Muscle of leg (tissue), 11 donors: Measurements from ENCODE around the gene NTPCR. TPM values are rescaled to one million over a fixed set of nuclear protein-coding genes. Genes with fewer than 3 reads are reported as not detected.
A peak's percentile ranks its signal among the peaks of the same experiment; 100 is the strongest.

ENCODE experiments used
- DNase-seq: peaks from one replicate; pipeline ENCODE4 v3.0.0; 2013
- H3K27ac ChIP-seq: one replicate; pipeline ENCODE4 v1.5.1; 2013; ENCODE audit warnings: mild to moderate bottlenecking, low read length, control low read depth
- H3K27me3 ChIP-seq: one replicate; pipeline ENCODE4 v1.6.1; 2013; ENCODE audit warnings: low read length; ENCODE audit not compliant: control insufficient read depth, insufficient read depth
- H3K36me3 ChIP-seq: one replicate; pipeline ENCODE4 v1.6.1; 2013; ENCODE audit warnings: low read length; ENCODE audit not compliant: control insufficient read depth, insufficient read depth
- H3K4me1 ChIP-seq: one replicate; pipeline ENCODE4 v1.6.1; 2013; ENCODE audit warnings: low read length; ENCODE audit not compliant: control insufficient read depth, insufficient read depth
- H3K4me3 ChIP-seq: one replicate; pipeline ENCODE4 v1.5.1; 2013; ENCODE audit warnings: low read length, control low read depth
- H3K9me3 ChIP-seq: replicated peaks from 2 replicates; pipeline ENCODE4 v1.6.1; 2013; ENCODE audit warnings: low read depth, low read length; ENCODE audit not compliant: control insufficient read depth
- whole genome bisulfite sequencing: methylation state at CpG from one replicate; pipeline ENCODE4 v1.1.5; 2013; ENCODE audit warnings: missing lambda C conversion rate; ENCODE audit not compliant: insufficient coverage; 5-methylcytosine and 5-hydroxymethylcytosine counted together
- polyA plus RNA-seq, 8 donors: library from polyadenylated mRNA; unstranded; fragments of 120-200 nt; gene quantifications; one replicate each; pipeline versions ENCODE4 v1.2.1 to v1.2.3, GENCODE V29; 2013; ENCODE audit warnings: inconsistent platforms in 1 of 8, low replicate concordance in 1 of 8; ENCODE audit not compliant: insufficient read length in 8 of 8, insufficient read depth in 1 of 8
- total RNA-seq: library from RNA; stranded (reverse); fragments of 120-200 nt; gene quantifications from one replicate; pipeline ENCODE4 v1.2.4, GENCODE V29; 2013

Gene NTPCR
- total and polyA plus RNA-seq, 9 donors, result 28.2 to 47.0 (median 37.7) TPM

- no peaks in the 10 kb centered on the region for H3K4me1 ChIP-seq
- no peak overlapping the region for H3K4me3 ChIP-seq
- no peak overlapping the region for H3K27ac ChIP-seq
- no peaks in the 10 kb centered on the region for H3K9me3 ChIP-seq
- DNase-seq, result no peak
- no peaks in the 10 kb centered on the region for H3K27me3 ChIP-seq
- WGBS, result 63% methylated on average over 6 of the region's 8 CpGs
- no peaks in the 10 kb centered on the region for H3K36me3 ChIP-seq
Observed at GRCh38 chr1:233005703-233006102, 55.3 kb downstream of the NTPCR start.

- no peak overlapping the region for H3K27ac ChIP-seq
- no peaks in the 10 kb centered on the region for H3K9me3 ChIP-seq
- H3K36me3 ChIP-seq, result no peaks in the 10 kb centered on the region
- no peaks in the 10 kb centered on the region for H3K4me1 ChIP-seq
- WGBS, result 50% methylated on average over 2 of the region's 6 CpGs
- H3K4me3 ChIP-seq, result no peak overlapping the region
- DNase-seq, result no peak
- H3K27me3 ChIP-seq, result no peaks in the 10 kb centered on the region
Observed at GRCh38 chr1:233006108-233006507, 55.7 kb downstream of the NTPCR start.

GRCh38 chr1:233006541-233006973, 56.1 kb downstream of the NTPCR start:
- WGBS, result no CpG with 5 or more reads among the region's 3 CpGs
- Histone ChIP-seq H3K4me1 (no peaks in the 10 kb centered on the region), H3K36me3 (no peaks in the 10 kb centered on the region), H3K9me3 (no peaks in the 10 kb centered on the region), H3K27me3 (no peaks in the 10 kb centered on the region), H3K4me3 (no peak overlapping the region), H3K27ac (no peak overlapping the region)
- DNase-seq, result no peak

- Histone ChIP-seq H3K27ac (no peak overlapping the region), H3K4me3 (no peak overlapping the region), H3K9me3 (no peaks in the 10 kb centered on the region), H3K27me3 (no peaks in the 10 kb centered on the region), H3K36me3 (no peaks in the 10 kb centered on the region), H3K4me1 (no peaks in the 10 kb centered on the region)
- WGBS, result 100% methylated on average over 1 of the region's 3 CpGs
- DNase-seq, result no peak
Observed at GRCh38 chr1:233010146-233010545, 59.7 kb downstream of the NTPCR start.

GRCh38 chr1:233012021-233012420, 61.6 kb downstream of the NTPCR start:
- Histone ChIP-seq H3K27me3 (no peaks in the 10 kb centered on the region), H3K27ac (no peak overlapping the region), H3K4me1 (no peaks in the 10 kb centered on the region), H3K9me3 (no peaks in the 10 kb centered on the region), H3K4me3 (no peak overlapping the region), H3K36me3 (no peaks in the 10 kb centered on the region)
- WGBS, result no CpG with 5 or more reads among the region's 1 CpG
- no peak for DNase-seq

- H3K9me3 ChIP-seq, result no peaks in the 10 kb centered on the region
- H3K4me1 ChIP-seq, result peaks cover 18% of the 10 kb centered on the region
- no peak for DNase-seq
- H3K4me3 ChIP-seq, result no peak overlapping the region
- H3K27me3 ChIP-seq, result no peaks in the 10 kb centered on the region
- H3K36me3 ChIP-seq, result no peaks in the 10 kb centered on the region
- no peak overlapping the region for H3K27ac ChIP-seq
- WGBS, result 50% methylated on average over 1 of the region's 2 CpGs
Observed at GRCh38 chr1:233015965-233016364, 65.6 kb downstream of the NTPCR start.

- no peak overlapping the region for H3K27ac ChIP-seq
- H3K4me1 ChIP-seq, result peaks cover 20% of the 10 kb centered on the region
- H3K27me3 ChIP-seq, result no peaks in the 10 kb centered on the region
- no peak overlapping the region for H3K4me3 ChIP-seq
- no peaks in the 10 kb centered on the region for H3K36me3 ChIP-seq
- no peaks in the 10 kb centered on the region for H3K9me3 ChIP-seq
- WGBS, result 69% methylated on average over 4 of the region's 6 CpGs
- DNase-seq, result no peak
Observed at GRCh38 chr1:233016798-233017197, 66.4 kb downstream of the NTPCR start.

GRCh38 chr1:233019083-233019482, 68.7 kb downstream of the NTPCR start:
- Histone ChIP-seq H3K27ac (no peak overlapping the region), H3K4me3 (no peak overlapping the region), H3K9me3 (no peaks in the 10 kb centered on the region), H3K4me1 (peaks cover 20% of the 10 kb centered on the region), H3K27me3 (no peaks in the 10 kb centered on the region), H3K36me3 (no peaks in the 10 kb centered on the region)
- no peak for DNase-seq
- WGBS, result 78% methylated on average over 1 of the region's 3 CpGs

GRCh38 chr1:233019778-233020325, 69.4 kb downstream of the NTPCR start:
- Histone ChIP-seq H3K36me3 (no peaks in the 10 kb centered on the region), H3K4me3 (no peak overlapping the region), H3K4me1 (peaks cover 20% of the 10 kb centered on the region), H3K9me3 (no peaks in the 10 kb centered on the region), H3K27me3 (no peaks in the 10 kb centered on the region), H3K27ac (no peak overlapping the region)
- WGBS, result 67% methylated on average over 9 of the region's 12 CpGs
- peak; percentile 37 for DNase-seq

GRCh38 chr1:233020426-233020825, 70.0 kb downstream of the NTPCR start:
- DNase-seq, result peak; percentile 57
- Histone ChIP-seq H3K4me3 (no peak overlapping the region), H3K36me3 (no peaks in the 10 kb centered on the region), H3K9me3 (no peaks in the 10 kb centered on the region), H3K27ac (peak overlapping the region; percentile 16), H3K4me1 (peaks cover 20% of the 10 kb centered on the region), H3K27me3 (no peaks in the 10 kb centered on the region)
- WGBS, result 24% methylated on average over 4 of the region's 8 CpGs

- Histone ChIP-seq H3K4me1 (peaks cover 20% of the 10 kb centered on the region), H3K4me3 (no peak overlapping the region), H3K9me3 (no peaks in the 10 kb centered on the region), H3K27ac (no peak overlapping the region), H3K27me3 (no peaks in the 10 kb centered on the region), H3K36me3 (no peaks in the 10 kb centered on the region)
- WGBS, result 100% methylated on average over 1 of the region's 2 CpGs
- no peak for DNase-seq
Observed at GRCh38 chr1:233022246-233022645, 71.8 kb downstream of the NTPCR start.
